Transverse colon (tissue), 3 donors: ENCODE measurements around the gene SPSB3.

Experiments used
- POLR2A ChIP-seq: fragments of 450-650 bp; IDR thresholded peaks from one replicate; pipeline ENCODE4 v1.6.1; 2016; ENCODE audit warnings: antibody characterized with exemption, mild to moderate bottlenecking, moderate library complexity
- TF ChIP-seq, protein P1 (sequence below), 5 experiments: fragments of 200-600 bp in 3 of 5; fragments of 450-650 bp in 2 of 5; sonication (generic) in 3 of 5; IDR thresholded peaks; 1 replicate in 2 of 5; 2 replicates in 3 of 5; pipeline ENCODE4 v1.5.1; 2016 to 2017; ENCODE audit warnings: antibody characterized with exemption in 5 of 5, inconsistent platforms in 3 of 5, mild to moderate bottlenecking in 2 of 5, moderate library complexity in 1 of 5

DNA sequence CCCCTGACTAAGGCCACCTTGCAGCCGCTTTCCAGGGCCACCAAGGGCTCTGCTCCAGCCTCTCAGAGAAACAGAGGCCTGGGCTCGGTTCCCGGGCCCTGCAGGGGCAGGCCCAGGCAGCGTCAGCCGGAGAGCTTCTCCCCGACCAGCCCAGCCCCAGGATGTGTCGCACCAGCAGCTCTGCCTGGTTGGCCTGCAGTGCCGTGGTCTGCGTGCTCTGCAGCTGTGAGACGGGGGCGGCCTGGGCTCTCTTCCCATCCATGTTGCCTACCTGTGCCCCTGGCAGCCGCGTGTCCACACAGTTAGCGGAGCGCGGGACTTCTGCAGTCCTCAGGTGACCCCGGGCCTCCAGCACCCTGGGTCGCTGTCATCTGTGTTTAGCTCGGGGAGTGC lies 6.3 kb upstream of the SPSB3 start:
- TF ChIP-seq, protein P1, sequence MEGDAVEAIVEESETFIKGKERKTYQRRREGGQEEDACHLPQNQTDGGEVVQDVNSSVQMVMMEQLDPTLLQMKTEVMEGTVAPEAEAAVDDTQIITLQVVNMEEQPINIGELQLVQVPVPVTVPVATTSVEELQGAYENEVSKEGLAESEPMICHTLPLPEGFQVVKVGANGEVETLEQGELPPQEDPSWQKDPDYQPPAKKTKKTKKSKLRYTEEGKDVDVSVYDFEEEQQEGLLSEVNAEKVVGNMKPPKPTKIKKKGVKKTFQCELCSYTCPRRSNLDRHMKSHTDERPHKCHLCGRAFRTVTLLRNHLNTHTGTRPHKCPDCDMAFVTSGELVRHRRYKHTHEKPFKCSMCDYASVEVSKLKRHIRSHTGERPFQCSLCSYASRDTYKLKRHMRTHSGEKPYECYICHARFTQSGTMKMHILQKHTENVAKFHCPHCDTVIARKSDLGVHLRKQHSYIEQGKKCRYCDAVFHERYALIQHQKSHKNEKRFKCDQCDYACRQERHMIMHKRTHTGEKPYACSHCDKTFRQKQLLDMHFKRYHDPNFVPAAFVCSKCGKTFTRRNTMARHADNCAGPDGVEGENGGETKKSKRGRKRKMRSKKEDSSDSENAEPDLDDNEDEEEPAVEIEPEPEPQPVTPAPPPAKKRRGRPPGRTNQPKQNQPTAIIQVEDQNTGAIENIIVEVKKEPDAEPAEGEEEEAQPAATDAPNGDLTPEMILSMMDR (IDR thresholded peaks at IDR 0.05): no peak
- no peak for TF ChIP-seq POLR2A
